Osteocyte (in vitro differentiated cells): ENCODE data around the gene ARHGAP31. TPM values are rescaled to one million over a fixed set of nuclear protein-coding genes. Genes with fewer than 3 reads are reported as not detected.

Experiments
- DNase-seq: peaks from one replicate; pipeline ENCODE4 v3.0.0; 2021; ENCODE audit warnings: mixed read lengths; ENCODE audit not compliant: unreplicated experiment; ENCODE audit errors: extremely low spot score
- H3K27ac Mint-ChIP-seq: one replicate; pipeline ENCODE4 v1.8.0; 2021; ENCODE audit warnings: mild to moderate bottlenecking, mixed read lengths; ENCODE audit not compliant: unreplicated experiment
- H3K27me3 Mint-ChIP-seq: one replicate; pipeline ENCODE4 v1.8.0; 2021; ENCODE audit warnings: mixed read lengths; ENCODE audit not compliant: unreplicated experiment
- H3K36me3 Mint-ChIP-seq: one replicate; pipeline ENCODE4 v1.8.0; 2021; ENCODE audit warnings: mixed read lengths; ENCODE audit not compliant: unreplicated experiment
- H3K4me1 Mint-ChIP-seq: one replicate; pipeline ENCODE4 v1.8.0; 2021; ENCODE audit warnings: mixed read lengths; ENCODE audit not compliant: unreplicated experiment
- H3K4me3 Mint-ChIP-seq: one replicate; pipeline ENCODE4 v1.8.0; 2021; ENCODE audit warnings: mild to moderate bottlenecking, moderate library complexity, mixed read lengths; ENCODE audit not compliant: unreplicated experiment
- H3K9me3 Mint-ChIP-seq: one replicate; pipeline ENCODE4 v1.8.0; 2021; ENCODE audit warnings: mixed read lengths; ENCODE audit not compliant: unreplicated experiment
- total RNA-seq: library from RNA; stranded (reverse); gene quantifications from 2 replicates; pipeline ENCODE4 v1.2.1, GENCODE V29; 2021
- TF ChIP-seq, protein P1 (sequence below): fragments of 200-600 bp; sonication (generic); IDR thresholded peaks from 2 replicates; pipeline ENCODE4 v1.5.0; 2021; ENCODE audit warnings: antibody characterized with exemption, mild to moderate bottlenecking, moderate library complexity

The ARHGAP31 gene
- total RNA-seq, 1 donor from 2014 or later, result 49.7 TPM

DNA sequence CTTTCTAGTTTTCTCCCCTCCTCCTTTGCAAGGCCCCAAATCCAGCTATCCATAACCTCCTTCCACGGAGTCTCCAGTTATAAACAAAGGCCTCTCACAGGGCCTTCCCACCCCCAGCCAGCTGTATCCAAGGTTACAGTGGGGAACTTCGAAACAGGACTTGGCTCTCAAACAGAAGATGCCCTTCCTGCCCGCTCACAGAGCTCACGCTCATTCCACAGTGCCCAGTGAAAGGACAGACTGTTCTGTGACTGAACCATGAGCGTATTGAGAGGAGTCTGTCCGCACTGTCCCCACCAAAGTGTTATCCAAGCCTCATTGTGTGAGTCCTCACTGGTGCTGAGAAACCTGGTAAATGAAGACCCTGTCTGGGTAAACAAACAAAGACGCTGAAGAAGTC is 35.4 kb downstream of the ARHGAP31 start:
- no peaks in the 10 kb centered on the region for H3K9me3 Mint-ChIP-seq
- no peaks in the 10 kb centered on the region for H3K4me1 Mint-ChIP-seq
- no peak for DNase-seq
- H3K4me3 Mint-ChIP-seq, result no peak overlapping the region
- H3K27me3 Mint-ChIP-seq, result no peaks in the 10 kb centered on the region
- H3K27ac Mint-ChIP-seq, result no peak overlapping the region
- H3K36me3 Mint-ChIP-seq, result peaks cover 10% of the 10 kb centered on the region
- TF ChIP-seq, protein P1, sequence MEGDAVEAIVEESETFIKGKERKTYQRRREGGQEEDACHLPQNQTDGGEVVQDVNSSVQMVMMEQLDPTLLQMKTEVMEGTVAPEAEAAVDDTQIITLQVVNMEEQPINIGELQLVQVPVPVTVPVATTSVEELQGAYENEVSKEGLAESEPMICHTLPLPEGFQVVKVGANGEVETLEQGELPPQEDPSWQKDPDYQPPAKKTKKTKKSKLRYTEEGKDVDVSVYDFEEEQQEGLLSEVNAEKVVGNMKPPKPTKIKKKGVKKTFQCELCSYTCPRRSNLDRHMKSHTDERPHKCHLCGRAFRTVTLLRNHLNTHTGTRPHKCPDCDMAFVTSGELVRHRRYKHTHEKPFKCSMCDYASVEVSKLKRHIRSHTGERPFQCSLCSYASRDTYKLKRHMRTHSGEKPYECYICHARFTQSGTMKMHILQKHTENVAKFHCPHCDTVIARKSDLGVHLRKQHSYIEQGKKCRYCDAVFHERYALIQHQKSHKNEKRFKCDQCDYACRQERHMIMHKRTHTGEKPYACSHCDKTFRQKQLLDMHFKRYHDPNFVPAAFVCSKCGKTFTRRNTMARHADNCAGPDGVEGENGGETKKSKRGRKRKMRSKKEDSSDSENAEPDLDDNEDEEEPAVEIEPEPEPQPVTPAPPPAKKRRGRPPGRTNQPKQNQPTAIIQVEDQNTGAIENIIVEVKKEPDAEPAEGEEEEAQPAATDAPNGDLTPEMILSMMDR, result no peak

DNA sequence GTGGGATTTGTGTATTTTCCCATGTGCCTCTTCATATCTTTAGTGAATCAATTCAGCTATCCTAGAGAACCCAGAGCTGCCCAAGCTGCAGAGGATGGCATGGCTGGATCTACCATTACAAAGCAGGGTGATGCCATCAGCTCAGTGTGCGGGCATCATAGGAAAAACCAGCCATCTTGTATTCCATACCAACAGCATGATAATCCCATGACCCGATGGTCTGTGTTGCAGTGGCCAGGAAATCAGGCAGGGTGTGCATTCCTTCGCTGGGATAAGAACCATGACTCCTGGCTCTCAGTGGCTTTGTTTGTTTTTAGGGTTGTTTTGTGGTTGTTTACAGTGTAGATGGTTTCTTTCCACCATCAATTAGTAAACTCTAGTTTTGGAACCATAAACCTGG is 36.0 kb downstream of the ARHGAP31 start:
- no peak for DNase-seq
- Mint-ChIP-seq H3K4me3 (no peak overlapping the region), H3K27ac (no peak overlapping the region), H3K36me3 (peaks cover 10% of the 10 kb centered on the region), H3K27me3 (no peaks in the 10 kb centered on the region), H3K4me1 (no peaks in the 10 kb centered on the region), H3K9me3 (no peaks in the 10 kb centered on the region)
- TF ChIP-seq, protein P1, result no peak

GRCh38 chr3:119330858-119331257 is 36.7 kb downstream of the ARHGAP31 start:
- no peak overlapping the region for H3K4me3 Mint-ChIP-seq

DNA sequence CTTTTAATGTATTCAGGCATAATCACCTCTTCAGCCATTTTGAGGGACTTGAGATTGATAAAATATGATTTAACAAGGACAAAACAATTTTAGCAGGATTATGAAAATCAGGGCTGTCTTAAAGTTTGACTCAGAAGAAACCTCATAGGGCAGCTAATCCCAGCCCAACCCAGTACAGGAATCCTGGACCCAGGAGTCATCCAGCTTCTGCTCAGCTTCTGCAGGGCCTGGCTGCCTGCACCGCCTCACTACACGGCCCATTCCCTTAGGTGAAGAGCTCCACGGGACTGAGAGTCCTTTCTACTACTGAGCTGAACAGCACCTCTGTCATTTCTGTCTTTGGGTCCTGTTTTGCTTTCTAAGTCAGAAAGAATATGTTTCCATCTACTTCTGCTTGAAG is 37.5 kb downstream of the ARHGAP31 start:
- no peaks in the 10 kb centered on the region for H3K27me3 Mint-ChIP-seq
- peaks cover 13% of the 10 kb centered on the region for H3K36me3 Mint-ChIP-seq
- H3K9me3 Mint-ChIP-seq, result no peaks in the 10 kb centered on the region
- no peak for DNase-seq
- TF ChIP-seq, protein P1, result no peak
- H3K27ac Mint-ChIP-seq, result no peak overlapping the region
- H3K4me1 Mint-ChIP-seq, result no peaks in the 10 kb centered on the region
- no peak overlapping the region for H3K4me3 Mint-ChIP-seq

More at GRCh38 chr3:119330858-119331257, 36.7 kb downstream of the ARHGAP31 start:
- Mint-ChIP-seq H3K27ac (no peak overlapping the region), H3K9me3 (no peaks in the 10 kb centered on the region), H3K4me1 (no peaks in the 10 kb centered on the region), H3K36me3 (peaks cover 13% of the 10 kb centered on the region), H3K27me3 (no peaks in the 10 kb centered on the region)
- no peak for DNase-seq
- TF ChIP-seq, protein P1, result no peak

DNA sequence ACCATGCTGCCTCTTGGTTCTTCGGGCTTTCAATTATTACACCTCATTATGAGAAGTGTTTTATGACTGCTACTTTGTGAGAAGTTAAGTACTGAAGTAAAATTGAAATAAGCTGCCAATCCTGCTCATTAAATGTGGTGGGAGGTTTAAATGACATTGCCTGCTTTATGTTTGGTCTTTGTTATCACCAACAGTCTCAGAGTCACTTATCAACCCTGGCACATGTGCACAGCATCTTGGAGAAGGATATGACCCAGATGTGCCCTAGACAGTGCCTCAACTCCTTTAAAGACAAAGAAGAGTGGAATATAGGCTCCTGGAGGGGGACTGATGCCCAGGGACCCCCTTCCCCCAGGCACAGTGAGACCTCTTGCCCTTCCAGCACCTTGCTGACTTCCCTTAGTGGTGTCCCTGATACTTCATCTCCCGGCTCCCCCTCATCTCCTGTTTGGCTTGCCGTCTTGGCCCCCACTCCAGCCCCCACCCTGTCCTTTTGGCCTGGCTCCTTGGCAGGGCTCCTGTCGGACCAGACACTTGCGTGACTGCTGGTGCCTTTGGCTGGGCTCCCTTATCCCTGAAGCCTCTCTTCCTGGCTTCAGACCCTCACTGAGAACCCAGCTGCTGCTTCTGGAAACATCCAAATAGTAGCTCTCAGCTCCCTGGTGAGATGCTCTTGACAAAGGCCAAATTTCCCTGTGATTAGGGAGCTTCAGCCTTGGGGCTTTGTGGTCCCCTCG is 39.8 kb downstream of the ARHGAP31 start:
- Mint-ChIP-seq H3K4me1 (peaks cover 3% of the 10 kb centered on the region), H3K27ac (no peak overlapping the region), H3K9me3 (no peaks in the 10 kb centered on the region)

More for the DNA sequence above, 39.8 kb downstream of the ARHGAP31 start:
- peaks cover 21% of the 10 kb centered on the region for H3K36me3 Mint-ChIP-seq
- TF ChIP-seq, protein P1, result no peak
- no peaks in the 10 kb centered on the region for H3K27me3 Mint-ChIP-seq
- H3K4me3 Mint-ChIP-seq, result no peak overlapping the region
- no peak for DNase-seq
